WTC11 (cell line): ENCODE results near the gene OSCP1.

Experiments used
- CBFB ChIP-seq: sonication (generic); formaldehyde crosslinking; IDR thresholded peaks from 2 replicates; pipeline ENCODE4 v1.8.1; 2022; ENCODE audit warnings: mild to moderate bottlenecking, low read depth, missing genetic modification reagents
- IRF2 ChIP-seq: sonication (generic); formaldehyde crosslinking; IDR thresholded peaks from 2 replicates; pipeline ENCODE4 v1.8.0; 2022; ENCODE audit warnings: low read depth, missing genetic modification reagents, borderline replicate concordance
- NR1H2 ChIP-seq: sonication (generic); formaldehyde crosslinking; IDR thresholded peaks from 2 replicates; pipeline ENCODE4 v1.9.0; 2021; ENCODE audit warnings: mild to moderate bottlenecking, moderate library complexity, missing genetic modification reagents
- NR3C1 ChIP-seq: sonication (generic); formaldehyde crosslinking; conservative IDR thresholded peaks from 2 replicates; pipeline ENCODE4 v1.8.1; 2023; ENCODE audit warnings: low read depth, mild to moderate bottlenecking, missing genetic modification reagents
- RELA ChIP-seq: sonication (generic); formaldehyde crosslinking; IDR thresholded peaks from 2 replicates; pipeline ENCODE4 v1.8.1; 2022; ENCODE audit warnings: missing genetic modification reagents, mild to moderate bottlenecking, borderline replicate concordance
- SP1 ChIP-seq: sonication (generic); formaldehyde crosslinking; conservative IDR thresholded peaks from 2 replicates; pipeline ENCODE4 v1.8.1; 2022; ENCODE audit warnings: missing genetic modification reagents
- TCF7 ChIP-seq: sonication (generic); formaldehyde crosslinking; IDR thresholded peaks from 2 replicates; pipeline ENCODE4 v1.8.0; 2022; ENCODE audit warnings: mild to moderate bottlenecking, low read depth, missing genetic modification reagents, moderate library complexity
- TP53 ChIP-seq: sonication (generic); formaldehyde crosslinking; IDR thresholded peaks from 2 replicates; pipeline ENCODE4 v1.8.1; 2023; ENCODE audit warnings: mild to moderate bottlenecking, missing genetic modification reagents
- ZNF138 ChIP-seq: sonication (generic); formaldehyde crosslinking; conservative IDR thresholded peaks from 2 replicates; pipeline ENCODE4 v1.8.1; 2022; ENCODE audit warnings: mild to moderate bottlenecking, moderate library complexity, missing genetic modification reagents
- ZNF219 ChIP-seq: sonication (generic); formaldehyde crosslinking; IDR thresholded peaks from 2 replicates; pipeline ENCODE4 v1.8.0; 2023; ENCODE audit warnings: missing genetic modification reagents, mild to moderate bottlenecking, borderline replicate concordance
- ZNF232 ChIP-seq: sonication (generic); formaldehyde crosslinking; IDR thresholded peaks from 2 replicates; pipeline ENCODE4 v1.8.0; 2022; ENCODE audit warnings: mild to moderate bottlenecking, missing genetic modification reagents
- TF ChIP-seq, protein P1 (sequence below): fragments of 200-600 bp; IDR thresholded peaks from 2 replicates; pipeline ENCODE4 v1.8.0; 2022; ENCODE audit warnings: antibody characterized with exemption
- TF ChIP-seq, protein P2 (sequence below): sonication (generic); formaldehyde crosslinking; IDR thresholded peaks from 2 replicates; pipeline ENCODE4 v1.8.1; 2023; ENCODE audit warnings: mild to moderate bottlenecking, missing genetic modification reagents, moderate library complexity
- TF ChIP-seq, protein P3 (sequence below): sonication (generic); formaldehyde crosslinking; IDR thresholded peaks from 2 replicates; pipeline ENCODE4 v1.8.1; 2023; ENCODE audit warnings: mild to moderate bottlenecking, missing genetic modification reagents

DNA sequence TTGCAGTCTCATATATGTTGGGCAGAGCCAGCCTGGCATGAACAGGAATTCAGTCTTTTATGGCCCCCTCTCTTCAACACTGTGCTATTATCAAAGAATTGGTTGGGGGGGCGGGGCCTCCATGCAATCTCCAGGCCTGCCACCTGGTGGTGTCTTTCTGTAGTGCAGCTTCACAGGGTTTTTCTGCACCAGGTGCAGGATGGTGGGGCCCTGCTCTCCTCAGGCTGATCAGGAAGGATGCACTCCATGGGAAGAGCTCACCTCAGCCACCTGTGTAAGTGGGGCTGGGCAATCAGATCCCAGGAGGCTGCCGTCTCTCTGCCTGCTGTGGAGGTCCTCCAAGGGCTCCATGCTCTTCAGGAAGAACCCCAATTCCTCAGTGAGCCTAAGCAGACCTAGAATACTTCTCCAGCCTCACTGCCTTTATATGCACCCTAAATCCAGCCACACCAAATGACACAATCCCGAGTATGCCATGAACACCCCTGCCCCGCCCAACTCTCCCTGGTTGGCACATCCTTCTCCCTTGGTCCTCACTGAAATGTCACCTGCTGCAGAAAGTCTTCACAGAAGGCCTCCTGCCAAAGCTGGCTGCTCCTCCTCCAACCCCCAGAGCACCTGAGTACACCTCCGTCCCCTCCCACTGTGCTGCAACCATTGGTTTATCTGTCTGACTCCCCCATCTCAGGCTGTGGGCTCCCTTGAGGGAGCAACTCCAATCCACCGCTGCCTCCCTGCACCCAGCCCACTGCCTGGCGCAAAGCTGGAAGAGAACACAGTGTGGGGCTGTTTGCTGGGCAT lies 81.0 kb downstream of the OSCP1 start:
- no peak for TF ChIP-seq ZNF219 (CRISPR knock-in tag)
- TF ChIP-seq ZNF138 (CRISPR knock-in tag): no peak
- TF ChIP-seq, protein P1, sequence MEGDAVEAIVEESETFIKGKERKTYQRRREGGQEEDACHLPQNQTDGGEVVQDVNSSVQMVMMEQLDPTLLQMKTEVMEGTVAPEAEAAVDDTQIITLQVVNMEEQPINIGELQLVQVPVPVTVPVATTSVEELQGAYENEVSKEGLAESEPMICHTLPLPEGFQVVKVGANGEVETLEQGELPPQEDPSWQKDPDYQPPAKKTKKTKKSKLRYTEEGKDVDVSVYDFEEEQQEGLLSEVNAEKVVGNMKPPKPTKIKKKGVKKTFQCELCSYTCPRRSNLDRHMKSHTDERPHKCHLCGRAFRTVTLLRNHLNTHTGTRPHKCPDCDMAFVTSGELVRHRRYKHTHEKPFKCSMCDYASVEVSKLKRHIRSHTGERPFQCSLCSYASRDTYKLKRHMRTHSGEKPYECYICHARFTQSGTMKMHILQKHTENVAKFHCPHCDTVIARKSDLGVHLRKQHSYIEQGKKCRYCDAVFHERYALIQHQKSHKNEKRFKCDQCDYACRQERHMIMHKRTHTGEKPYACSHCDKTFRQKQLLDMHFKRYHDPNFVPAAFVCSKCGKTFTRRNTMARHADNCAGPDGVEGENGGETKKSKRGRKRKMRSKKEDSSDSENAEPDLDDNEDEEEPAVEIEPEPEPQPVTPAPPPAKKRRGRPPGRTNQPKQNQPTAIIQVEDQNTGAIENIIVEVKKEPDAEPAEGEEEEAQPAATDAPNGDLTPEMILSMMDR: peak; percentile 87
- TF ChIP-seq CBFB (CRISPR knock-in tag): no peak
- TF ChIP-seq TCF7: no peak
- TF ChIP-seq SP1 (CRISPR knock-in tag): no peak; the same call in 1 of the 2 replicates
- TF ChIP-seq, protein P2, sequence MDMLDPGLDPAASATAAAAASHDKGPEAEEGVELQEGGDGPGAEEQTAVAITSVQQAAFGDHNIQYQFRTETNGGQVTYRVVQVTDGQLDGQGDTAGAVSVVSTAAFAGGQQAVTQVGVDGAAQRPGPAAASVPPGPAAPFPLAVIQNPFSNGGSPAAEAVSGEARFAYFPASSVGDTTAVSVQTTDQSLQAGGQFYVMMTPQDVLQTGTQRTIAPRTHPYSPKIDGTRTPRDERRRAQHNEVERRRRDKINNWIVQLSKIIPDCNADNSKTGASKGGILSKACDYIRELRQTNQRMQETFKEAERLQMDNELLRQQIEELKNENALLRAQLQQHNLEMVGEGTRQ: no peak
- TF ChIP-seq NR3C1 (CRISPR knock-in tag): no peak
- TF ChIP-seq IRF2 (CRISPR knock-in tag): no peak
- no peak for TF ChIP-seq NR1H2 (CRISPR knock-in tag)
- TF ChIP-seq, protein P3, sequence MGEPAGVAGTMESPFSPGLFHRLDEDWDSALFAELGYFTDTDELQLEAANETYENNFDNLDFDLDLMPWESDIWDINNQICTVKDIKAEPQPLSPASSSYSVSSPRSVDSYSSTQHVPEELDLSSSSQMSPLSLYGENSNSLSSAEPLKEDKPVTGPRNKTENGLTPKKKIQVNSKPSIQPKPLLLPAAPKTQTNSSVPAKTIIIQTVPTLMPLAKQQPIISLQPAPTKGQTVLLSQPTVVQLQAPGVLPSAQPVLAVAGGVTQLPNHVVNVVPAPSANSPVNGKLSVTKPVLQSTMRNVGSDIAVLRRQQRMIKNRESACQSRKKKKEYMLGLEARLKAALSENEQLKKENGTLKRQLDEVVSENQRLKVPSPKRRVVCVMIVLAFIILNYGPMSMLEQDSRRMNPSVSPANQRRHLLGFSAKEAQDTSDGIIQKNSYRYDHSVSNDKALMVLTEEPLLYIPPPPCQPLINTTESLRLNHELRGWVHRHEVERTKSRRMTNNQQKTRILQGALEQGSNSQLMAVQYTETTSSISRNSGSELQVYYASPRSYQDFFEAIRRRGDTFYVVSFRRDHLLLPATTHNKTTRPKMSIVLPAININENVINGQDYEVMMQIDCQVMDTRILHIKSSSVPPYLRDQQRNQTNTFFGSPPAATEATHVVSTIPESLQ (CRISPR knock-in tag): no peak
- TF ChIP-seq ZNF232 (CRISPR knock-in tag): no peak
- TF ChIP-seq RELA: no peak
- no peak for TF ChIP-seq TP53 (CRISPR knock-in tag)
